Ishikawa (cell line): Measurements from ENCODE around the gene PCP4L1.
A peak's percentile ranks its signal among the peaks of the same experiment; 100 is the strongest.

ENCODE experiments used
- CEBPB ChIP-seq: IDR thresholded peaks from 2 replicates; pipeline ENCODE4 v1.6.1; 2012
- CREB1 ChIP-seq: IDR thresholded peaks from 2 replicates; pipeline ENCODE4 v1.6.1; 2012; ENCODE audit warnings: low read depth
- EGR1 ChIP-seq: IDR thresholded peaks from 2 replicates; pipeline ENCODE4 v1.6.1; 2012
- EP300 ChIP-seq: IDR thresholded peaks from 2 replicates; pipeline ENCODE4 v1.6.1; 2012; ENCODE audit warnings: borderline replicate concordance
- FOXM1 ChIP-seq: IDR thresholded peaks from 2 replicates; pipeline ENCODE4 v1.6.1; 2012; ENCODE audit warnings: low read depth, borderline replicate concordance
- MAX ChIP-seq: IDR thresholded peaks from 2 replicates; pipeline ENCODE4 v1.6.1; 2012
- NFIC ChIP-seq: IDR thresholded peaks from 2 replicates; pipeline ENCODE4 v1.6.1; 2012
- RAD21 ChIP-seq: IDR thresholded peaks from 2 replicates; pipeline ENCODE4 v1.6.1; 2012; ENCODE audit warnings: low read depth
- REST ChIP-seq: IDR thresholded peaks from 2 replicates; pipeline ENCODE4 v1.6.1; 2012; ENCODE audit warnings: low read depth, mild to moderate bottlenecking
- TAF1 ChIP-seq: IDR thresholded peaks from 2 replicates; pipeline ENCODE4 v1.6.1; 2012; ENCODE audit warnings: low read depth, mild to moderate bottlenecking
- TCF12 ChIP-seq: IDR thresholded peaks from 2 replicates; pipeline ENCODE4 v1.6.1; 2012; ENCODE audit warnings: low read depth
- TEAD4 ChIP-seq: IDR thresholded peaks from 2 replicates; pipeline ENCODE4 v1.6.1; 2012
- USF1 ChIP-seq: IDR thresholded peaks from 2 replicates; pipeline ENCODE4 v1.6.1; 2012
- YY1 ChIP-seq: IDR thresholded peaks from 2 replicates; pipeline ENCODE4 v1.6.1; 2012; ENCODE audit warnings: low read depth
- ZBTB7A ChIP-seq: IDR thresholded peaks from 2 replicates; pipeline ENCODE4 v1.6.1; 2012; ENCODE audit warnings: low read depth

Gene PCP4L1

GRCh38 chr1:161259345-161259702 lies 779 bp downstream of the PCP4L1 start:
- TF ChIP-seq CEBPB (no peak), USF1 (no peak), YY1 (no peak), FOXM1 (no peak), ZBTB7A (no peak), TEAD4 (no peak), REST (no peak), RAD21 (no peak), NFIC (no peak), TAF1 (no peak), EGR1 (no peak), CREB1 (no peak)

GRCh38 chr1:161259765-161260164 lies 1.2 kb downstream of the PCP4L1 start:
- TF ChIP-seq FOXM1 (no peak), EGR1 (no peak), TEAD4 (no peak), REST (no peak), CREB1 (no peak), USF1 (no peak), CEBPB (no peak), ZBTB7A (no peak), EP300 (no peak), YY1 (no peak), RAD21 (no peak), TAF1 (no peak), NFIC (no peak), MAX (no peak), TCF12 (no peak)

- TF ChIP-seq YY1, result no peak
- peak; percentile 50; the same call in 1 of the 2 replicates for TF ChIP-seq CEBPB
- no peak for TF ChIP-seq REST
These were observed 2.1 kb downstream of the PCP4L1 start for GRCh38 chr1:161260376-161261260.

- TF ChIP-seq MAX, result no peak
- TF ChIP-seq REST, result peak; percentile 59
These were observed 3.0 kb downstream of the PCP4L1 start for GRCh38 chr1:161261261-161262235.
